Measurements from ENCODE around the gene DSCAM. TPM values are rescaled to one million over a fixed set of nuclear protein-coding genes. Genes with fewer than 3 reads are reported as not detected.

DSCAM gene
- total and polyA plus RNA-seq, 2 experiments from 2014 or later: 0.07 TPM; not detected in 1

DNA sequence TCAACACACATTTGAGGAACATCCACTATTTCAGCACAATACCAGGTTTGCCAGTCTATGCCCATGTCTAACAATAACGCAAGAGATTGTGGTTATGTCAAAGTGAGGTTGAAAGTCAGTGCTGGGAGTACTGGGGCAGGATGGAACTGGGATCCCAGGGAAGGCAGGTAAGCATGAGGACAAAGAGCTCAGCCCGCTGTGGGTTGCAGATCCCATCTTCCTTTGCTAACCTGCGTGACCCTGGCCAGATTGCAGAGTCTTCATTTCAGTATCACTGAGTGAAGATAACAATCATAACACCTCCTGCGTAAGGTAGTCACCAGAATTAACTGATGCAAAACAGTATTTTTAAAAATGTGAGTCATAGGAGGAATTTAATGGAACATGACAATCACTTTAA lies 729.7 kb downstream of the DSCAM start:
- Mint-ChIP-seq H3K4me1 (no peaks in the 10 kb centered on the region), H3K4me3 (no peak overlapping the region), H3K27me3 (ENCODE audit: insufficient read depth, low read depth, poor library complexity) (peaks cover 1% of the 10 kb centered on the region), H3K36me3 (ENCODE audit: low read depth) (no peaks in the 10 kb centered on the region), H3K9me3 (peaks cover 31% of the 10 kb centered on the region), H3K27ac (no peak overlapping the region)
- Histone ChIP-seq H3K4me1 (ENCODE audit: insufficient read depth) (no peaks in the 10 kb centered on the region), H3K4me2 (no peak overlapping the region), H3K36me3 (ENCODE audit: insufficient read depth) (no peaks in the 10 kb centered on the region), H3K4me3 (no peak overlapping the region), H3K27me3 (ENCODE audit: insufficient read depth) (no peaks in the 10 kb centered on the region), H3K27ac (ENCODE audit: low read depth) (no peak overlapping the region), H4K20me1 (replicated peaks; ENCODE audit: insufficient read depth) (no peaks in the 10 kb centered on the region), H3K9me2 (ENCODE audit: insufficient read depth) (no peaks in the 10 kb centered on the region), H3F3A (replicated peaks; ENCODE audit: low read depth) (no peaks in the 10 kb centered on the region), H3K79me2 (replicated peaks; ENCODE audit: insufficient read depth) (no peaks in the 10 kb centered on the region), H2AFZ (no peak overlapping the region)
- ATAC-seq: no peak
- no peak for DNase-seq (ENCODE audit: low spot score)
- TF ChIP-seq JUNB (IDR thresholded peaks at IDR 0.05; ENCODE audit: unreplicated experiment): no peak
- TF ChIP-seq, protein P1, sequence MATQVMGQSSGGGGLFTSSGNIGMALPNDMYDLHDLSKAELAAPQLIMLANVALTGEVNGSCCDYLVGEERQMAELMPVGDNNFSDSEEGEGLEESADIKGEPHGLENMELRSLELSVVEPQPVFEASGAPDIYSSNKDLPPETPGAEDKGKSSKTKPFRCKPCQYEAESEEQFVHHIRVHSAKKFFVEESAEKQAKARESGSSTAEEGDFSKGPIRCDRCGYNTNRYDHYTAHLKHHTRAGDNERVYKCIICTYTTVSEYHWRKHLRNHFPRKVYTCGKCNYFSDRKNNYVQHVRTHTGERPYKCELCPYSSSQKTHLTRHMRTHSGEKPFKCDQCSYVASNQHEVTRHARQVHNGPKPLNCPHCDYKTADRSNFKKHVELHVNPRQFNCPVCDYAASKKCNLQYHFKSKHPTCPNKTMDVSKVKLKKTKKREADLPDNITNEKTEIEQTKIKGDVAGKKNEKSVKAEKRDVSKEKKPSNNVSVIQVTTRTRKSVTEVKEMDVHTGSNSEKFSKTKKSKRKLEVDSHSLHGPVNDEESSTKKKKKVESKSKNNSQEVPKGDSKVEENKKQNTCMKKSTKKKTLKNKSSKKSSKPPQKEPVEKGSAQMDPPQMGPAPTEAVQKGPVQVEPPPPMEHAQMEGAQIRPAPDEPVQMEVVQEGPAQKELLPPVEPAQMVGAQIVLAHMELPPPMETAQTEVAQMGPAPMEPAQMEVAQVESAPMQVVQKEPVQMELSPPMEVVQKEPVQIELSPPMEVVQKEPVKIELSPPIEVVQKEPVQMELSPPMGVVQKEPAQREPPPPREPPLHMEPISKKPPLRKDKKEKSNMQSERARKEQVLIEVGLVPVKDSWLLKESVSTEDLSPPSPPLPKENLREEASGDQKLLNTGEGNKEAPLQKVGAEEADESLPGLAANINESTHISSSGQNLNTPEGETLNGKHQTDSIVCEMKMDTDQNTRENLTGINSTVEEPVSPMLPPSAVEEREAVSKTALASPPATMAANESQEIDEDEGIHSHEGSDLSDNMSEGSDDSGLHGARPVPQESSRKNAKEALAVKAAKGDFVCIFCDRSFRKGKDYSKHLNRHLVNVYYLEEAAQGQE (IDR thresholded peaks at IDR 0.05; ENCODE audit: unreplicated experiment): no peak
- no peak for TF ChIP-seq STAT1 (IDR thresholded peaks at IDR 0.05; ENCODE audit: unreplicated experiment)
- TF ChIP-seq ZNF114 (CRISPR knock-in tag; IDR thresholded peaks at IDR 0.05): no peak
- no peak for TF ChIP-seq EZH2phosphoT487 (IDR thresholded peaks at IDR 0.05; ENCODE audit: unreplicated experiment)
- TF ChIP-seq, protein P2, sequence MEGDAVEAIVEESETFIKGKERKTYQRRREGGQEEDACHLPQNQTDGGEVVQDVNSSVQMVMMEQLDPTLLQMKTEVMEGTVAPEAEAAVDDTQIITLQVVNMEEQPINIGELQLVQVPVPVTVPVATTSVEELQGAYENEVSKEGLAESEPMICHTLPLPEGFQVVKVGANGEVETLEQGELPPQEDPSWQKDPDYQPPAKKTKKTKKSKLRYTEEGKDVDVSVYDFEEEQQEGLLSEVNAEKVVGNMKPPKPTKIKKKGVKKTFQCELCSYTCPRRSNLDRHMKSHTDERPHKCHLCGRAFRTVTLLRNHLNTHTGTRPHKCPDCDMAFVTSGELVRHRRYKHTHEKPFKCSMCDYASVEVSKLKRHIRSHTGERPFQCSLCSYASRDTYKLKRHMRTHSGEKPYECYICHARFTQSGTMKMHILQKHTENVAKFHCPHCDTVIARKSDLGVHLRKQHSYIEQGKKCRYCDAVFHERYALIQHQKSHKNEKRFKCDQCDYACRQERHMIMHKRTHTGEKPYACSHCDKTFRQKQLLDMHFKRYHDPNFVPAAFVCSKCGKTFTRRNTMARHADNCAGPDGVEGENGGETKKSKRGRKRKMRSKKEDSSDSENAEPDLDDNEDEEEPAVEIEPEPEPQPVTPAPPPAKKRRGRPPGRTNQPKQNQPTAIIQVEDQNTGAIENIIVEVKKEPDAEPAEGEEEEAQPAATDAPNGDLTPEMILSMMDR (conservative IDR thresholded peaks at IDR 0.05; ENCODE audit: low read depth in 2 of 2): no peak
- TF ChIP-seq, protein P3, sequence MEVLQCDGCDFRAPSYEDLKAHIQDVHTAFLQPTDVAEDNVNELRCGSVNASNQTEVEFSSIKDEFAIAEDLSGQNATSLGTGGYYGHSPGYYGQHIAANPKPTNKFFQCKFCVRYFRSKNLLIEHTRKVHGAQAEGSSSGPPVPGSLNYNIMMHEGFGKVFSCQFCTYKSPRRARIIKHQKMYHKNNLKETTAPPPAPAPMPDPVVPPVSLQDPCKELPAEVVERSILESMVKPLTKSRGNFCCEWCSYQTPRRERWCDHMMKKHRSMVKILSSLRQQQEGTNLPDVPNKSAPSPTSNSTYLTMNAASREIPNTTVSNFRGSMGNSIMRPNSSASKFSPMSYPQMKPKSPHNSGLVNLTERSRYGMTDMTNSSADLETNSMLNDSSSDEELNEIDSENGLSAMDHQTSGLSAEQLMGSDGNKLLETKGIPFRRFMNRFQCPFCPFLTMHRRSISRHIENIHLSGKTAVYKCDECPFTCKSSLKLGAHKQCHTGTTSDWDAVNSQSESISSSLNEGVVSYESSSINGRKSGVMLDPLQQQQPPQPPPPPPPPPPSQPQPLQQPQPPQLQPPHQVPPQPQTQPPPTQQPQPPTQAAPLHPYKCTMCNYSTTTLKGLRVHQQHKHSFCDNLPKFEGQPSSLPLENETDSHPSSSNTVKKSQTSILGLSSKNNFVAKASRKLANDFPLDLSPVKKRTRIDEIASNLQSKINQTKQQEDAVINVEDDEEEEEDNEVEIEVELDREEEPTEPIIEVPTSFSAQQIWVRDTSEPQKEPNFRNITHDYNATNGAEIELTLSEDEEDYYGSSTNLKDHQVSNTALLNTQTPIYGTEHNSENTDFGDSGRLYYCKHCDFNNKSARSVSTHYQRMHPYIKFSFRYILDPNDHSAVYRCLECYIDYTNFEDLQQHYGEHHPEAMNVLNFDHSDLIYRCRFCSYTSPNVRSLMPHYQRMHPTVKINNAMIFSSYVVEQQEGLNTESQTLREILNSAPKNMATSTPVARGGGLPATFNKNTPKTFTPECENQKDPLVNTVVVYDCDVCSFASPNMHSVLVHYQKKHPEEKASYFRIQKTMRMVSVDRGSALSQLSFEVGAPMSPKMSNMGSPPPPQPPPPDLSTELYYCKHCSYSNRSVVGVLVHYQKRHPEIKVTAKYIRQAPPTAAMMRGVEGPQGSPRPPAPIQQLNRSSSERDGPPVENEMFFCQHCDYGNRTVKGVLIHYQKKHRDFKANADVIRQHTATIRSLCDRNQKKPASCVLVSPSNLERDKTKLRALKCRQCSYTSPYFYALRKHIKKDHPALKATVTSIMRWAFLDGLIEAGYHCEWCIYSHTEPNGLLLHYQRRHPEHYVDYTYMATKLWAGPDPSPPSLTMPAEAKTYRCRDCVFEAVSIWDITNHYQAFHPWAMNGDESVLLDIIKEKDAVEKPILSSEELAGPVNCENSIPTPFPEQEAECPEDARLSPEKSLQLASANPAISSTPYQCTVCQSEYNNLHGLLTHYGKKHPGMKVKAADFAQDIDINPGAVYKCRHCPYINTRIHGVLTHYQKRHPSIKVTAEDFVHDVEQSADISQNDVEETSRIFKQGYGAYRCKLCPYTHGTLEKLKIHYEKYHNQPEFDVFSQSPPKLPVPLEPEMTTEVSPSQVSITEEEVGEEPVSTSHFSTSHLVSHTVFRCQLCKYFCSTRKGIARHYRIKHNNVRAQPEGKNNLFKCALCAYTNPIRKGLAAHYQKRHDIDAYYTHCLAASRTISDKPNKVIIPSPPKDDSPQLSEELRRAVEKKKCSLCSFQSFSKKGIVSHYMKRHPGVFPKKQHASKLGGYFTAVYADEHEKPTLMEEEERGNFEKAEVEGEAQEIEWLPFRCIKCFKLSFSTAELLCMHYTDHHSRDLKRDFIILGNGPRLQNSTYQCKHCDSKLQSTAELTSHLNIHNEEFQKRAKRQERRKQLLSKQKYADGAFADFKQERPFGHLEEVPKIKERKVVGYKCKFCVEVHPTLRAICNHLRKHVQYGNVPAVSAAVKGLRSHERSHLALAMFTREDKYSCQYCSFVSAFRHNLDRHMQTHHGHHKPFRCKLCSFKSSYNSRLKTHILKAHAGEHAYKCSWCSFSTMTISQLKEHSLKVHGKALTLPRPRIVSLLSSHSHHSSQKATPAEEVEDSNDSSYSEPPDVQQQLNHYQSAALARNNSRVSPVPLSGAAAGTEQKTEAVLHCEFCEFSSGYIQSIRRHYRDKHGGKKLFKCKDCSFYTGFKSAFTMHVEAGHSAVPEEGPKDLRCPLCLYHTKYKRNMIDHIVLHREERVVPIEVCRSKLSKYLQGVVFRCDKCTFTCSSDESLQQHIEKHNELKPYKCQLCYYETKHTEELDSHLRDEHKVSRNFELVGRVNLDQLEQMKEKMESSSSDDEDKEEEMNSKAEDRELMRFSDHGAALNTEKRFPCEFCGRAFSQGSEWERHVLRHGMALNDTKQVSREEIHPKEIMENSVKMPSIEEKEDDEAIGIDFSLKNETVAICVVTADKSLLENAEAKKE (CRISPR knock-in tag; IDR thresholded peaks at IDR 0.05): no peak
- TF ChIP-seq EZH2 (IDR thresholded peaks at IDR 0.05; ENCODE audit: low read depth, unreplicated experiment): no peak
- TF ChIP-seq CREB1 (CRISPR knock-in tag; IDR thresholded peaks at IDR 0.05; ENCODE audit: low read depth): no peak
- no peak for TF ChIP-seq POLR2AphosphoS5 (IDR thresholded peaks at IDR 0.05; ENCODE audit: low read depth)
- TF ChIP-seq NANOG (IDR thresholded peaks at IDR 0.05; ENCODE audit: borderline replicate concordance): no peak
- TF ChIP-seq, protein P4, sequence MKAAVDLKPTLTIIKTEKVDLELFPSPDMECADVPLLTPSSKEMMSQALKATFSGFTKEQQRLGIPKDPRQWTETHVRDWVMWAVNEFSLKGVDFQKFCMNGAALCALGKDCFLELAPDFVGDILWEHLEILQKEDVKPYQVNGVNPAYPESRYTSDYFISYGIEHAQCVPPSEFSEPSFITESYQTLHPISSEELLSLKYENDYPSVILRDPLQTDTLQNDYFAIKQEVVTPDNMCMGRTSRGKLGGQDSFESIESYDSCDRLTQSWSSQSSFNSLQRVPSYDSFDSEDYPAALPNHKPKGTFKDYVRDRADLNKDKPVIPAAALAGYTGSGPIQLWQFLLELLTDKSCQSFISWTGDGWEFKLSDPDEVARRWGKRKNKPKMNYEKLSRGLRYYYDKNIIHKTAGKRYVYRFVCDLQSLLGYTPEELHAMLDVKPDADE (IDR thresholded peaks at IDR 0.05): no peak
- no peak for TF ChIP-seq ZNF331 (CRISPR knock-in tag; IDR thresholded peaks at IDR 0.05; ENCODE audit: low read depth)

Data from GM23338 (cell line).